H54 (cell line): ENCODE data around the gene ARF5.
A peak's percentile ranks its signal among the peaks of the same experiment; 100 is the strongest.

Experiments used
- DNase-seq: peaks from one replicate; pipeline ENCODE4 v3.0.0; 2011; ENCODE audit warnings: low spot score, mixed read lengths; ENCODE audit not compliant: insufficient read length
- FAIRE-seq: peaks from 3 replicates; lab custom pipeline; 2011; peaks lifted over from hg19 to GRCh38; lab: Jason Lieb, UNC
- POLR2A ChIP-seq: IDR thresholded peaks from 2 replicates; pipeline ENCODE4 v1.6.1; 2011; ENCODE audit warnings: low read depth, mild to moderate bottlenecking, low read length

ARF5 gene

GRCh38 chr7:127598318-127598717, 10.1 kb downstream of the ARF5 start:
- no peak for FAIRE-seq
- no peak for DNase-seq
- no peak for TF ChIP-seq POLR2A

DNA sequence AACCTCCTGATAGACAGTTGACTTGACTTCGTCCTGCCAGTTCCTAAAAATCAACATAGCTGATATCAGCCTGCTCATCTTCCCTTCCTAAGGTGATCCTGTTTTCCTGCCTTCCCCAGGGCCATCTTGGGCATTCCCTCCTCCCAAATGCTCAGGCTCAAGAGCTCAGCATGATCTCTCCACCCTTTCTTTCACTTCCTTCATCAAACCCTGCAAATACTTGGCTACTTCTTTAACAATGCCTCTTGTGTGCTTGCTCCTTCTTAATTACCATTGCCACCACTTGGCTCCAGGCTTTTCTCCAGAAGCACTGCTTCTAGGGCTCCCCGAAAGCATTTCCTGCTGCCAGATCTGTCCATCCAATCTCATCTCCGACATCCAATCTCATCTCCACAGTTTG, 12.7 kb downstream of the ARF5 start:
- FAIRE-seq = no peak
- TF ChIP-seq POLR2A = no peak
- DNase-seq = no peak

- FAIRE-seq (no peak), DNase-seq (no peak)
- TF ChIP-seq POLR2A = no peak
Observed at GRCh38 chr7:127608446-127608845, 20.2 kb downstream of the ARF5 start.

GRCh38 chr7:127609297-127609696, 21.1 kb downstream of the ARF5 start:
- DNase-seq (no peak), FAIRE-seq (no peak)
- no peak for TF ChIP-seq POLR2A

- DNase-seq (no peak), FAIRE-seq (no peak)
- no peak for TF ChIP-seq POLR2A
Observed at GRCh38 chr7:127612263-127612662, 24.1 kb downstream of the ARF5 start.

GRCh38 chr7:127616724-127617123, 28.5 kb downstream of the ARF5 start:
- no peak for DNase-seq
- TF ChIP-seq POLR2A = no peak
- no peak for FAIRE-seq

DNA sequence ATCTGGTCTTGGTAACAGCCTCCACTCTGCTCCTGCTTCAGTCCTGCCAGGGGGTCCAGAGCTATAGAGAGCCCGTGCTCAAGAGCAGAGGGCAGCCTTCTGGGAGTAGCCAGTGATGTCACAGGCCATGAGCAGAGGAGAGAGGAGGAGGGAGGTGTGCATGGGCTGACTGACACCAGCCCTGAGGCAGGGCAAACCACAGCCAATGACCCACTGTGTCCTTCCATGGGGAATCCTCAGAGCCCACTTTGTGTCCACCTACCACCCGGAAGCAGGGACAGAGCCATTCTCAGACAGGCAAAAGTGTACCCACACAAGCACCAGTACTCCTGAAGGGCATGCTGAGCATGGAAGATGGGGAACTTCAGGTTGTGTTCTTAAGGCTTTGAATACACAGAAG, 29.8 kb downstream of the ARF5 start, which contains the start of gene PAX4:
Gene PAX4 (minus strand): TSS at position 101 of the 400 bp plus-strand sequence. CDS start 2,214 bp downstream, outside the sequence.
- no peak for FAIRE-seq
- DNase-seq = no peak
- TF ChIP-seq POLR2A = no peak

DNA sequence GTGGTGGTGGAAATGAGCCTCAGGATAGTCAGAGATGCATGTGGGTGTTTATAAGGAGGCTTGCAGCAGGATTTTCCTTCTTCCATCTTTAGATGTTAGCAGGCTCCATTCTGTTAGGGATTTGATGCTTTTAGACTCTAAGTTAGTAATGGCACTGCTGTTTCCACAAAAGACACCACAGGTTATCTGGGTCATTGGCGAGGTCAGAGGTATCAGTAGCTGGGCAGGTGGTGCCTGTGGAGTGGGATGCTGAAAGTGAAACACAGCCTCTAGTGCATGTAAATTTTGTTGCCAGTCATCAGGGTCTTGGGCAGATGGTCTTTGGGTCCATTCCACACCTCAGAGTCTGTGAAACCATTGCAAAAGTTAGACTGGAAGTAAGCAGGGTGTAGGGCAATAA, 30.6 kb downstream of the ARF5 start:
- no peak for TF ChIP-seq POLR2A
- FAIRE-seq = no peak

GRCh38 chr7:127619681-127620405, 31.6 kb downstream of the ARF5 start:
- DNase-seq (no peak), FAIRE-seq (no peak)
- TF ChIP-seq POLR2A = no peak

More for the DNA sequence above, 30.6 kb downstream of the ARF5 start:
- no peak for DNase-seq

GRCh38 chr7:127620406-127621233, 32.4 kb downstream of the ARF5 start:
- FAIRE-seq = no peak
- DNase-seq = no peak
- TF ChIP-seq POLR2A = no peak

DNA sequence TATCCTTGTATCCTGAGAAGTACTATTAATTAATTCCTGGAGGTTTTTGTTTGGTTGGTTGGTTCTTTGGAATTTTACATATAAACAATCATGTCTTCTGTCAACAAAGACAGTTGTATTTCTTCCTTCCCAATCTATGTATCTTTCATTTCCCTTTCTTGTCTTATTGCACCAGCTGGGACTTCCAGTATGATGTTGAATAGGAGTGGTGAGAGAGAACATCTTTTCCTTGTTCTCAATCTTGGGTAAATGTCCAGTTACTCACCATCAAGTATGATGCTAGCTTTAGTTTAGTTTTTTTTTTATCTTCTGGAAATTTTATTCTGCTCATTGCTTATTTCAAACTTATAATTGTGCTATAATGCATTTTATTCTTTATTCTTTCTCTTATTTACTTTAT, 37.1 kb downstream of the ARF5 start:
- no peak for TF ChIP-seq POLR2A
- FAIRE-seq (no peak), DNase-seq (no peak)

- no peak for DNase-seq
- FAIRE-seq = no peak
Observed at GRCh38 chr7:127628445-127628844, 40.2 kb downstream of the ARF5 start.

GRCh38 chr7:127629268-127629854, 41.1 kb downstream of the ARF5 start:
- no peak for TF ChIP-seq POLR2A
- peak; percentile 28 for DNase-seq

More at GRCh38 chr7:127628445-127628844, 40.2 kb downstream of the ARF5 start:
- TF ChIP-seq POLR2A = no peak

More at GRCh38 chr7:127629268-127629854, 41.1 kb downstream of the ARF5 start:
- no peak for FAIRE-seq
